B cell (primary cell): ENCODE measurements around the gene AOAH. TPM values are rescaled to one million over a fixed set of nuclear protein-coding genes. Genes with fewer than 3 reads are reported as not detected.

Experiments used
- ATAC-seq: fragments of 200-7000 bp; cut with Tn5 transposase; one replicate; pipeline ENCODE4 v1.10.0; 2021; ENCODE audit warnings: low read depth, mild to moderate bottlenecking, moderate number of reproducible peaks, moderate library complexity
- CTCF ChIA-PET: fragments of 350-600 bp; sonication (Branson Sonifier 250); formaldehyde crosslinking; loops from one replicate; lab custom pipeline; 2021; ENCODE audit warnings: antibody characterized with exemption, inconsistent platforms; lab: Charles Lee
- POLR2A ChIA-PET: fragments of 350-600 bp; sonication (Branson Sonifier 250); formaldehyde crosslinking; loops from one replicate; lab custom pipeline; 2021; ENCODE audit warnings: antibody characterized with exemption; lab: Charles Lee
- DNase-seq: peaks from one replicate; pipeline ENCODE4 v3.0.0; 2013
- H2AFZ ChIP-seq: 2 replicates; pipeline ENCODE4 v1.6.1; 2012; ENCODE audit warnings: mild to moderate bottlenecking, low read depth, low read length; ENCODE audit not compliant: insufficient read depth, poor library complexity, severe bottlenecking
- H3K27ac ChIP-seq, 2 donors: 1 replicate in 1 of 2; 2 replicates in 1 of 2; pipeline ENCODE4 v1.5.1; 2012 to 2013; ENCODE audit warnings: low read length in 2 of 2, mild to moderate bottlenecking in 2 of 2, moderate library complexity in 1 of 2
- H3K27me3 ChIP-seq, 4 experiments: fragments of 200-600 bp in 1 of 4; sonication (generic) in 1 of 4; replicated peaks in 1 of 4; 1 replicate in 2 of 4; 2 replicates in 2 of 4; pipeline versions ENCODE4 v1.6.1 to v1.7.0; 2013 to 2016; ENCODE audit warnings: low read length in 3 of 4, mild to moderate bottlenecking in 2 of 4, mixed read lengths in 1 of 4, moderate library complexity in 1 of 4; ENCODE audit not compliant: insufficient read depth in 4 of 4, control insufficient read depth in 3 of 4; ENCODE audit errors: control extremely low read depth in 1 of 4
- H3K36me3 ChIP-seq, 2 experiments: replicated peaks in 1 of 2; 1 replicate in 1 of 2; 2 replicates in 1 of 2; pipeline versions ENCODE4 v1.6.1 to v1.7.1; 2013; ENCODE audit warnings: low read length in 1 of 2; ENCODE audit not compliant: insufficient read depth in 2 of 2, control insufficient read depth in 1 of 2; ENCODE audit errors: control extremely low read depth in 1 of 2, extremely low read depth in 1 of 2
- H3K4me1 ChIP-seq, 2 donors: fragments of 200-600 bp in 1 of 2; sonication (generic) in 1 of 2; 1 replicate in 1 of 2; 2 replicates in 1 of 2; pipeline versions ENCODE4 v1.5.1 to v1.6.1; 2013 to 2017; ENCODE audit warnings: low read length in 2 of 2; ENCODE audit not compliant: control insufficient read depth in 2 of 2, insufficient read depth in 2 of 2
- H3K4me2 ChIP-seq: replicated peaks from 2 replicates; pipeline ENCODE3; 2012; ENCODE audit warnings: mild to moderate bottlenecking, low read depth, low read length; ENCODE audit not compliant: poor library complexity, severe bottlenecking
- H3K4me3 ChIP-seq, 5 experiments: fragments of 200-600 bp in 1 of 5; sonication (generic) in 1 of 5; 1 replicate in 3 of 5; 2 replicates in 2 of 5; pipeline versions ENCODE4 v1.5.1 to v1.7.0; 2011 to 2016; ENCODE audit warnings: low read length in 4 of 5, mild to moderate bottlenecking in 4 of 5, low read depth in 2 of 5, control low read depth in 1 of 5, moderate library complexity in 1 of 5; ENCODE audit not compliant: insufficient read depth in 1 of 5; ENCODE audit errors: control extremely low read depth in 1 of 5, extremely low read depth in 1 of 5
- H3K79me2 ChIP-seq: fragments of 200-600 bp; sonication (generic); one replicate; pipeline ENCODE4 v1.6.0; 2016; ENCODE audit warnings: low read length; ENCODE audit not compliant: control insufficient read depth, insufficient read depth
- H3K9ac ChIP-seq: fragments of 200-600 bp; sonication (generic); 2 replicates; pipeline ENCODE4 v1.6.1; 2017; ENCODE audit warnings: mild to moderate bottlenecking, low read length, moderate library complexity
- H3K9me3 ChIP-seq, 3 donors: one replicate each; pipeline versions ENCODE4 v1.6.1 to v1.7.1; 2013; ENCODE audit warnings: low read length in 2 of 3; ENCODE audit not compliant: control insufficient read depth in 2 of 3, insufficient read depth in 1 of 3; ENCODE audit errors: control extremely low read depth in 1 of 3
- H4K20me1 ChIP-seq: 2 replicates; pipeline ENCODE4 v1.6.0; 2012; ENCODE audit warnings: mild to moderate bottlenecking, low read length; ENCODE audit not compliant: insufficient read depth, control insufficient read depth, poor library complexity, severe bottlenecking
- H3K27ac Mint-ChIP-seq: one replicate; pipeline ENCODE4 v1.8.0; 2021; ENCODE audit warnings: mixed read lengths
- H3K27me3 Mint-ChIP-seq: one replicate; pipeline ENCODE4 v1.8.0; 2021; ENCODE audit warnings: mixed read lengths
- H3K4me1 Mint-ChIP-seq: one replicate; pipeline ENCODE4 v1.8.0; 2021; ENCODE audit warnings: mixed read lengths
- H3K4me3 Mint-ChIP-seq: one replicate; pipeline ENCODE4 v1.8.0; 2021; ENCODE audit warnings: mixed read lengths
- H3K9me3 Mint-ChIP-seq: one replicate; pipeline ENCODE4 v1.8.0; 2022; ENCODE audit warnings: mixed read lengths; ENCODE audit not compliant: insufficient read depth
- EZH2 ChIP-seq: IDR thresholded peaks from 2 replicates; pipeline ENCODE4 v1.6.1; 2012; ENCODE audit warnings: borderline replicate concordance, low read depth, mild to moderate bottlenecking, moderate library complexity, low read length; ENCODE audit not compliant: insufficient read depth, poor library complexity, severe bottlenecking
- WGBS: methylation state at CpG from one replicate; pipeline ENCODE4 v1.1.5; 2013; ENCODE audit warnings: missing lambda C conversion rate; ENCODE audit not compliant: insufficient coverage; 5-methylcytosine and 5-hydroxymethylcytosine counted together
- intact Hi-C: fragments of 100-400 bp; cut with micrococcal nuclease; formaldehyde crosslinking; loops from one replicate; pipeline ENCODE4 v1.10.0; 2022
- polyA plus RNA-seq: library from polyadenylated mRNA; depleted of rRNA; stranded (reverse); fragments of >200 nt; gene quantifications from 2 replicates; pipeline ENCODE4 v1.2.3, GENCODE V29; 2012
- total RNA-seq, 2 donors: library from RNA; stranded (reverse); fragments of 120-200 nt in 1 of 2; gene quantifications; 1 replicate in 1 of 2; 2 replicates in 1 of 2; pipeline versions ENCODE4 v1.2.3 to v1.2.4, GENCODE V29; 2013 to 2022
- TF ChIP-seq, protein P1 (sequence below): fragments of 200-600 bp; IDR thresholded peaks from one replicate; pipeline ENCODE4 v1.8.0; 2022; ENCODE audit warnings: antibody characterized with exemption, mild to moderate bottlenecking

Gene AOAH
- total and polyA plus RNA-seq, 2 donors (not counting 1 experiment from before 2014, with no cell fraction given), result 2.6 to 5.0 TPM

DNA sequence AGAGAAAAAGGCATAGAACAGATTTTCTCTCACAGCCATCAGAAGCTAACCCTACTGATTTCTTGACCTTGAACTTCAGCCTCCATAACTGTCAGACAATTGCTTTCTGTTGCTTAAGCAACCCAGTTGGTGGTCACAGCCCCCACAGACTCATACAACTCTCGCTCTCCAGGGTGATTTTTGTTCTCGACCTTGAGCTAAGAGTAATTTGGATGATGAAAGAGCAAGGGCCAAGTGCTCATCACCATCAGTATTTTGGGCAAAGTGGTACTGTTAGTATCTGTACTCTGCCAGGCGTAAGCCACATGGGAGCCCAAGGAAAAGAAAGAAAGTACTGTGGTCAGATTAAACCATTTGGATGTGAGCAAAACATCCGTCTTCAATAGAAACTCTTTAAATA, 81.9 kb downstream of the AOAH start:
- intact Hi-C loops, result no loop called here
- ATAC-seq (no peak), DNase-seq (no peak)
- ChIA-PET POLR2A (no interaction called here), CTCF (no interaction called here)
- no peaks in the 10 kb centered on the region for H3K79me2 ChIP-seq
- H3K9ac ChIP-seq, result no peak overlapping the region
- H3K27me3 ChIP-seq, result no peaks in the 10 kb centered on the region
- no peak overlapping the region for H3K27ac ChIP-seq
- Mint-ChIP-seq H3K27ac (no peak overlapping the region), H3K4me3 (no peak overlapping the region), H3K9me3 (no peaks in the 10 kb centered on the region), H3K4me1 (peaks cover 4% of the 10 kb centered on the region), H3K27me3 (peaks cover 6% of the 10 kb centered on the region)
- no peaks in the 10 kb centered on the region for H3K9me3 ChIP-seq
- TF ChIP-seq, protein P1, sequence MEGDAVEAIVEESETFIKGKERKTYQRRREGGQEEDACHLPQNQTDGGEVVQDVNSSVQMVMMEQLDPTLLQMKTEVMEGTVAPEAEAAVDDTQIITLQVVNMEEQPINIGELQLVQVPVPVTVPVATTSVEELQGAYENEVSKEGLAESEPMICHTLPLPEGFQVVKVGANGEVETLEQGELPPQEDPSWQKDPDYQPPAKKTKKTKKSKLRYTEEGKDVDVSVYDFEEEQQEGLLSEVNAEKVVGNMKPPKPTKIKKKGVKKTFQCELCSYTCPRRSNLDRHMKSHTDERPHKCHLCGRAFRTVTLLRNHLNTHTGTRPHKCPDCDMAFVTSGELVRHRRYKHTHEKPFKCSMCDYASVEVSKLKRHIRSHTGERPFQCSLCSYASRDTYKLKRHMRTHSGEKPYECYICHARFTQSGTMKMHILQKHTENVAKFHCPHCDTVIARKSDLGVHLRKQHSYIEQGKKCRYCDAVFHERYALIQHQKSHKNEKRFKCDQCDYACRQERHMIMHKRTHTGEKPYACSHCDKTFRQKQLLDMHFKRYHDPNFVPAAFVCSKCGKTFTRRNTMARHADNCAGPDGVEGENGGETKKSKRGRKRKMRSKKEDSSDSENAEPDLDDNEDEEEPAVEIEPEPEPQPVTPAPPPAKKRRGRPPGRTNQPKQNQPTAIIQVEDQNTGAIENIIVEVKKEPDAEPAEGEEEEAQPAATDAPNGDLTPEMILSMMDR, result no peak
- TF ChIP-seq EZH2, result no peak
- no peak overlapping the region for H3K4me3 ChIP-seq
- no peaks in the 10 kb centered on the region for H3K4me1 ChIP-seq
- H2AFZ ChIP-seq, result no peak overlapping the region
- H3K4me2 ChIP-seq, result no peak overlapping the region
- no peaks in the 10 kb centered on the region for H4K20me1 ChIP-seq
- WGBS, result 83% methylated on average over 1 of the region's 4 CpGs
- H3K36me3 ChIP-seq, result peaks cover 0 to 1% of the 10 kb centered on the region in 2 experiments

- DNase-seq (no peak), ATAC-seq (no peak)
- no peaks in the 10 kb centered on the region for H3K9me3 ChIP-seq
- peaks cover 6% of the 10 kb centered on the region for H3K27me3 Mint-ChIP-seq
- H3K4me3 Mint-ChIP-seq, result no peak overlapping the region
- no peak overlapping the region for H2AFZ ChIP-seq
- no peak overlapping the region for H3K4me3 ChIP-seq
- ChIA-PET CTCF (no interaction called here), POLR2A (no interaction called here)
- TF ChIP-seq, protein P1, result no peak
- no peak for TF ChIP-seq EZH2
- H3K4me1 ChIP-seq, result no peaks in the 10 kb centered on the region
- H3K36me3 ChIP-seq, result peaks cover 0 to 3% of the 10 kb centered on the region in 2 experiments
- no peak overlapping the region for H3K4me2 ChIP-seq
- H4K20me1 ChIP-seq, result no peaks in the 10 kb centered on the region
- H3K27ac ChIP-seq, result no peak overlapping the region
- H3K79me2 ChIP-seq, result no peaks in the 10 kb centered on the region
- no peaks in the 10 kb centered on the region for H3K9me3 Mint-ChIP-seq
- WGBS, result no CpG with 5 or more reads among the region's 3 CpGs
- peaks cover 4% of the 10 kb centered on the region for H3K4me1 Mint-ChIP-seq
- intact Hi-C loops, result no loop called here
- no peaks in the 10 kb centered on the region for H3K27me3 ChIP-seq
- no peak overlapping the region for H3K27ac Mint-ChIP-seq
- H3K9ac ChIP-seq, result no peak overlapping the region
These were observed 82.3 kb downstream of the AOAH start for GRCh38 chr7:36642010-36642409.
